Skin of body (tissue), 2 donors: ENCODE measurements around the gene ABCB6. TPM values are rescaled to one million over a fixed set of nuclear protein-coding genes. Genes with fewer than 3 reads are reported as not detected.

Source experiments
- DNase-seq: peaks from one replicate; lab custom pipeline; 2025; lab: John Stamatoyannopoulos, UW
- total RNA-seq: library from RNA; depleted of rRNA; stranded (reverse); fragments of >200 nt; gene quantifications from one replicate; pipeline ENCODE4 v1.2.3, GENCODE V29; 2014

Gene ABCB6
- total RNA-seq, 1 donor from 2014 or later, result 23.8 TPM

GRCh38 chr2:219169930-219170654 lies 48.7 kb downstream of the ABCB6 start, which contains the start of gene SLC23A3:
TSS of gene SLC23A3 (minus strand) at chr2:219170029. CDS start at chr2:219169984, 45 bp downstream.
- no peak for DNase-seq

DNA sequence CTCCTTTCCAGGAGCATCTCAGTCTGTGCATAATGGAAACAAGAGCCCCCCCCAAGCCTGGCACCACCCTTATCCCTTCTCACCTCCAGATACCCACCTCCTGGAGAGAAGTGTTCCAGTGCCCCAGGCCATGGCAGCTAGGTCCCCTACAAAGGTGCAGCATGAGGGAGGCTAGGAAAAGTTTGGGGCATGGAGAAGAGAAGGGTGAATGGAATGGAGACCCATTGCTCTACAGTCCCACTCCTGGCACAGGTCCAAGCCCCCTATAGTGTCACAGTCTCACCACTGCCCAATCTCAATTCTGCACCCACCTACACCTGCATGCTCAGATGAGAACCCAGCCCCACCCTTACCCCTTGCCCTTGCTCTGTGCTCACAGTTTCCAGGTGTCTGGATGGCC lies 49.8 kb downstream of the ABCB6 start:
- no peak for DNase-seq

- no peak for DNase-seq
These were observed 50.2 kb downstream of the ABCB6 start for GRCh38 chr2:219168526-219168925.

GRCh38 chr2:219167997-219168396 lies 50.8 kb downstream of the ABCB6 start:
- no peak for DNase-seq

DNA sequence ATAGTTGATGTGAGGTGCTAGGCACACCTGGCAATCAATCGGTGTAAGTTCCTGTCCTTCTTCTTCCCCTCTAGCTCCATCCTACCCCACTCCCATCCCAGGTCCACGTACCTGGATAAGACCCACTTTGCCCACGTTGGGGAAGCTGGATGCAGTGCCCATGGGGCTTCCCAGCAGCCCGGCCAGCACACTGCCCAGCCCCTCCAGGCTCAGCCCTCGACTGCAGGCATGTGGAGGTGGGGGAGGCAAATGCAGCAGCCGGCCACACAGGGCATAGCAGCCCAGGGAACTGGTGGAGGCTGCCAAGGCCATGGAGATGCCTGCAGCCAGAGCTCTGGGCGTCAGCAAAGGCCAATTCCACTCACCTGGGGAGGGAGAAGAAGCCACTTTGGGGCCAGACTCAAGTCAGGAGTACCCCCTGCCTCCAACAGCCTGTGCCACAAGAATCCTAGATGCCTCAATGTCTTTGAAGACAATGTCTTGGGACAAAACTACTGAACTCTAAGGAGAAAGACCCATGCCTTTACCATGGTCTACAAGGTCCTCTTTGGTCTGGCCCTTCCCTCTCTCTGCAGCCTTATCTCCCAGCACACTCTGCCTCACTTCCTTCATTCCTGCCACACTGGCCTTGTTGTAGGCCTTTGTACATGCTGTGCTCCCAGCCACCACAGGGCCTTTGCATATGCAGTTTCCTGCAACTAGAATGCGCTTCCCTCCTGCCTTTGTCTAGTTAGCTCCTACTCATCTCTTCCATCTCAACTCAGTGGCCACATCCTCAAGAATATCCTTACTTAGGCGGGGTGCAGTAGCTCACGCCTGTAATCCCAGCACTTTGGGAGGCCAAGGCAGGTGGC lies 53.5 kb downstream of the ABCB6 start:
- DNase-seq, result no peak

GRCh38 chr2:219163156-219163555 lies 55.6 kb downstream of the ABCB6 start:
- DNase-seq, result no peak

- DNase-seq, result no peak
These were observed 57.7 kb downstream of the ABCB6 start for GRCh38 chr2:219161097-219161496.

- DNase-seq, result peak; percentile 91
These were observed 58.4 kb downstream of the ABCB6 start, which contains the start of gene NHEJ1 for GRCh38 chr2:219160186-219161017. TSS of gene NHEJ1 (minus strand) at chr2:219160815. CDS start at chr2:219158362, 2,453 bp downstream.

Other genes with a start within 250 kb of the ABCB6 start
- gene FEV, start 233.8 kb downstream of the ABCB6 start, total RNA-seq, result not detected
- gene CRYBA2, start 225.5 kb downstream of the ABCB6 start, total RNA-seq, result not detected
- not detected for gene CFAP65, start 177.4 kb downstream of the ABCB6 start, total RNA-seq
- gene IHH, start 158.0 kb downstream of the ABCB6 start, total RNA-seq, result 0.10 TPM
- 10.7 TPM for gene NHEJ1, start 58.1 kb downstream of the ABCB6 start, total RNA-seq
- 1.5 TPM for gene SLC23A3, start 48.9 kb downstream of the ABCB6 start, total RNA-seq
- gene CNPPD1, start 42.0 kb downstream of the ABCB6 start, total RNA-seq, result 24.1 TPM
- gene RETREG2, start 40.7 kb downstream of the ABCB6 start, total RNA-seq, result 31.2 TPM
- gene ZFAND2B, start 12.2 kb downstream of the ABCB6 start, total RNA-seq, result 14.1 TPM
- gene ATG9A, start 10.7 kb upstream of the ABCB6 start, total RNA-seq, result 24.7 TPM
- gene ANKZF1, start 10.8 kb upstream of the ABCB6 start, total RNA-seq, result 41.6 TPM
- gene GLB1L, start 26.5 kb upstream of the ABCB6 start, total RNA-seq, result 6.8 TPM
- gene STK16, start 26.5 kb upstream of the ABCB6 start, total RNA-seq, result 8.2 TPM
- not detected for gene TUBA4B, start 34.3 kb upstream of the ABCB6 start, total RNA-seq
- gene TUBA4A, start 35.0 kb upstream of the ABCB6 start, total RNA-seq, result 35.7 TPM
- 46.7 TPM for gene DNAJB2, start 60.4 kb upstream of the ABCB6 start, total RNA-seq
- not detected for gene PTPRN, start 90.4 kb upstream of the ABCB6 start, total RNA-seq
- not detected for gene RESP18, start 113.8 kb upstream of the ABCB6 start, total RNA-seq
- gene DNPEP, start 169.0 kb upstream of the ABCB6 start, total RNA-seq, result 42.4 TPM
- 318 TPM for gene DES, start 199.4 kb upstream of the ABCB6 start, total RNA-seq
- 10.5 TPM for gene SPEG, start 215.9 kb upstream of the ABCB6 start, total RNA-seq